A673 (cell line): ENCODE data around the gene CDKL5.

ENCODE experiments used
- CTCF ChIP-seq: fragments of 300-800, 200-600 bp; sonication (generic); conservative IDR thresholded peaks from 2 replicates; pipeline ENCODE4 v1.5.1; 2017; ENCODE audit warnings: low read depth, mild to moderate bottlenecking, antibody characterized with exemption, low read length, moderate library complexity, mixed read lengths
- EZH2 ChIP-seq: fragments of 200-600 bp; sonication (generic); IDR thresholded peaks from 2 replicates; pipeline ENCODE4 v1.6.1; 2017; ENCODE audit warnings: borderline replicate concordance, low read depth, mild to moderate bottlenecking, mixed read lengths, antibody characterized with exemption, low read length; ENCODE audit not compliant: poor library complexity, severe bottlenecking

DNA sequence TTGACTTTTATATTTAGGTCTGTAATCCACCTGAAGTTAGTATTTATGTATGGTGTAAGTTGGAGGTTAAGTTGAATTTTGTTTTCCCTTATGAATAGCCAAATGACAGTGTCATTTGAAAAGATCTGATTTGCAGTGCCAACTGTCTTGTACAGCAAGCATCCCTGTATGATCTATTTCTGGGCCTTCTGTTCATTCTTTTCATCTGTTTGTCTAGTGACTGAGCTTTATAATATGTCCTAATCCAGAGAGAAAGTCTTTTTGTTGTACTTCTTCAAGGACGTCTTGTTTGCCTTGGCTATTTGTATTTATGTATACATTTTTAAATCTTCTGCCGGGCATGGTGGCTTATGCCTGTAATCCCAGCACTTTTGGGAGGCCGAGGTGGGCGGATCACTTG, 39.6 kb downstream of the CDKL5 start:
- TF ChIP-seq CTCF (no peak), EZH2 (no peak)
